RWPE2 (cell line): Measurements from ENCODE around the gene KRT26.

ENCODE experiments used
- ATAC-seq: fragments of 200-7000 bp; cut with Tn5 transposase; 3 replicates; pipeline ENCODE4 v1.9.1; 2021; ENCODE audit warnings: low read depth
- DNase-seq: peaks from one replicate; pipeline ENCODE4 v3.0.0-alpha.2; 2020; ENCODE audit warnings: low spot score
- H3K27ac ChIP-seq: fragments of 450-650 bp; 2 replicates; pipeline ENCODE4 v1.5.1; 2017; ENCODE audit warnings: mild to moderate bottlenecking; ENCODE audit not compliant: poor library complexity, severe bottlenecking
- H3K27me3 ChIP-seq: fragments of 250-450 bp; sonication (Bioruptor Pico); 2 replicates; pipeline ENCODE4 v1.5.1; 2021; ENCODE audit warnings: mild to moderate bottlenecking, moderate library complexity; ENCODE audit not compliant: insufficient read depth, poor library complexity, severe bottlenecking
- H3K36me3 ChIP-seq: fragments of 250-450 bp; sonication (Bioruptor Pico); 2 replicates; pipeline ENCODE4 v1.5.1; 2020; ENCODE audit warnings: low read depth, mild to moderate bottlenecking, moderate library complexity
- H3K4me1 ChIP-seq: fragments of 250-450 bp; sonication (Bioruptor Pico); 2 replicates; pipeline ENCODE4 v1.5.1; 2021; ENCODE audit warnings: mild to moderate bottlenecking, moderate library complexity; ENCODE audit not compliant: insufficient read depth, poor library complexity, severe bottlenecking
- H3K4me3 ChIP-seq: fragments of 250-450 bp; sonication (Bioruptor Pico); 2 replicates; pipeline ENCODE4 v1.5.1; 2021; ENCODE audit warnings: mild to moderate bottlenecking, moderate library complexity; ENCODE audit not compliant: severe bottlenecking
- H3K9me3 ChIP-seq: fragments of 250-450 bp; sonication (Bioruptor Pico); 2 replicates; pipeline ENCODE4 v1.5.1; 2021; ENCODE audit warnings: mild to moderate bottlenecking, moderate library complexity; ENCODE audit not compliant: severe bottlenecking
- CTCF ChIP-seq: fragments of 450-650 bp; IDR thresholded peaks from one replicate; pipeline ENCODE4 v1.5.1; 2017; ENCODE audit warnings: mild to moderate bottlenecking, moderate library complexity; ENCODE audit not compliant: poor library complexity, severe bottlenecking

KRT26 gene

GRCh38 chr17:40803617-40804082, 31.6 kb upstream of the KRT26 start:
- Histone ChIP-seq H3K27ac (no peak overlapping the region), H3K9me3 (no peaks in the 10 kb centered on the region), H3K4me3 (no peak overlapping the region), H3K27me3 (no peaks in the 10 kb centered on the region), H3K4me1 (peaks cover 5% of the 10 kb centered on the region), H3K36me3 (no peaks in the 10 kb centered on the region)
- ATAC-seq (peak; percentile 98), DNase-seq (no peak)
- peak; percentile 96 for TF ChIP-seq CTCF

- TF ChIP-seq CTCF: no peak
- Histone ChIP-seq H3K9me3 (no peaks in the 10 kb centered on the region), H3K27ac (no peak overlapping the region), H3K4me3 (no peak overlapping the region), H3K36me3 (no peaks in the 10 kb centered on the region), H3K27me3 (no peaks in the 10 kb centered on the region), H3K4me1 (peaks cover 5% of the 10 kb centered on the region)
- no peak for ATAC-seq
- no peak for DNase-seq
These were observed 29.2 kb upstream of the KRT26 start for GRCh38 chr17:40801157-40801556.

- no peak for TF ChIP-seq CTCF
- Histone ChIP-seq H3K27ac (no peak overlapping the region), H3K27me3 (no peaks in the 10 kb centered on the region), H3K4me1 (peaks cover 5% of the 10 kb centered on the region), H3K36me3 (no peaks in the 10 kb centered on the region), H3K9me3 (no peaks in the 10 kb centered on the region), H3K4me3 (no peak overlapping the region)
- no peak for DNase-seq
- ATAC-seq: no peak
These were observed 28.4 kb upstream of the KRT26 start for GRCh38 chr17:40800381-40800780.

- no peak within 1 kb of the TSS for H3K4me3 ChIP-seq
- no peak within 1 kb of the TSS for H3K27ac ChIP-seq
- H3K36me3 ChIP-seq: no peaks in the 10 kb centered on the region
- H3K9me3 ChIP-seq: no peaks in the 10 kb centered on the region
- DNase-seq: no peak
- H3K27me3 ChIP-seq: no peaks in the 10 kb centered on the region
- no peak for ATAC-seq
- H3K4me1 ChIP-seq: peaks cover 5% of the 10 kb centered on the region
- TF ChIP-seq CTCF: no peak
These were observed 27.9 kb upstream of the KRT26 start, which contains the start of gene KRT28 for GRCh38 chr17:40799859-40800258. TSS of gene KRT28 (minus strand) at chr17:40799959. CDS start at chr17:40799893, 66 bp downstream.

GRCh38 chr17:40796846-40797245, 24.8 kb upstream of the KRT26 start:
- Histone ChIP-seq H3K4me1 (no peaks in the 10 kb centered on the region), H3K4me3 (no peak overlapping the region), H3K36me3 (no peaks in the 10 kb centered on the region), H3K27me3 (no peaks in the 10 kb centered on the region), H3K27ac (no peak overlapping the region), H3K9me3 (no peaks in the 10 kb centered on the region)
- DNase-seq: no peak
- no peak for ATAC-seq
- TF ChIP-seq CTCF: no peak
